DMS79 treated with DMSO at 0.1 percent for 48 hours (cell line): Measurements from ENCODE around the gene EGFLAM.

Source experiments
- DNase-seq: peaks from one replicate; lab custom pipeline; 2025; lab: John Stamatoyannopoulos, UW

EGFLAM gene

DNA sequence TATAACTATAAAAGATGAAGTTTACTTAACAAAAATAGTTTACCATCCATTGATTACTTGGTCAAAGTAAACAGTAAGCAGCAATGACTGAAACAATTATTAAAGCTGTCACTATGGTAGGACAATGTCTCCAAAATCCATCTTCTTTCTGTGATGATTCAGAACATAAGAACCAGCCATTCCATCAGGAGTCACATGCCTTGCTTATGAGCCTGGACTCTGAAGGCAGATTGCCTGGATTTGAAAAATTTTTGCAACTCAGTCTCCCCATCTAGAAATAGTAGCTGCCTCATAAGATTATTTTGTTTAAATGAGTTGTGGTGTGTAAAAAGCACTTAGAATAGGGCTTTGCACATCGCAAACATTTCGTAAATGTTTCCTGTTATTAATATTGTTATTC, 161.9 kb downstream of the EGFLAM start:
- no peak for DNase-seq

GRCh38 chr5:38420691-38421390, 162.5 kb downstream of the EGFLAM start:
- peak; percentile 22 for DNase-seq

- DNase-seq = no peak
Measured at GRCh38 chr5:38422622-38423021, 164.3 kb downstream of the EGFLAM start.

DNA sequence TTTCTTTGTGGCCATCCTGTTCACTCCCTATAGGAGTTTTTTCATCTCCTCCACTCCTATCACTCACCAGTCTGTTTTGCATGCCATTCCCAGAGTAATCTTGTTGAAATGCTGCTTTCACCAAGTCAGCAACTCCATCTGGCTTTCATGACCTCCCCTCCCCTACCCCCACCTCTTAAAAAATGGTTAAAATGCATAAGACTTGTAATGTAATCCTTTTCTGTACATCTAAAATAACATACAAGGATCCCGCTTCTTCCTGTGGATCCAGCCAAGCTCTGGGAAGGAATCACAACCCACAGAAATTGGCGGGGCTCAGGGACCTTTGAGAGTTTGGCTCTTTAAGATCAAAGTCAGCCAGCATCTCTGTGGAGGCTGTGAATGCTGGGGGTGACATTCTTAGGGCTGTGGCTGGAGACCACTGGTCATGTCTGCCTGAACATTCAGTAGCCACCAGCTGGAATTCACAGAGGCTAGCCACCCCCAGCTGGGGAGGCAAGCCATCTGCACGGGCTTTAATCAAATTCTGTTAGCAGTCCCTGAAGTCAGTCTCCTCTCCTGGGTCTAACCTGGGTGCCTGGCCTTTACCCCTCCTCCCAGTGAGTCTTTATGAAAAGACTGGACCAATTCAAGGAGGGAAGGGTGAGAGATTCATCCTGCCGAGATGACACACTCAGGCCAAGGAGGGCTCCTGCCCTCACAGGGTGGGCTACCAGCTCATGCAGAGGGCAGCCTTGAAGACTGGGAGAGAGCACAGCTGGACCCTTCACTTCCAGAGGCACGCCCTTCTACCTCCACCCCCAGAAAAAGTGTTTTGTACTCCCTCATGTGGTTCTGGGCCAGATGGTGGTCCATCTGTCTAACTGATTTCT, 165.2 kb downstream of the EGFLAM start:
- DNase-seq = no peak

- DNase-seq = no peak
Measured at GRCh38 chr5:38424148-38425060, 166.0 kb downstream of the EGFLAM start.

DNA sequence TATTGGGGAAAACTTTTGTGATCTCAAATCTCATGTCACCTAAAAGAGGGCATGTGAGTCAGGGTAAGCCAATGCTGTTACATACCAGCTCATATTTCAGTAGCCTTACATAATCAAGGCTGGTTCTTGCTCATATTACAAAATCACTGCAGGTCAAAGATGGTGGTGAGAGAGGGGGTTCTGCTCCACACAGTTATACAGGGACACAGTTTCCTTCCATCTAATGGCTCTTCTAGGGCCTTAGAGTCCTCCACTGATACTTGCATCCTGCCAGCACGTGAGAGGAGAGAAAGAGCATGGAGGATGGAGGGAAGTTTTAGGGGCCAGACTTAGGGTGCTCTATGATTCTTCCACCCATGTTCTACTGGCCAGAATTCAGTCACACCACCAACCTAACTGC, 168.1 kb downstream of the EGFLAM start:
- no peak for DNase-seq

DNA sequence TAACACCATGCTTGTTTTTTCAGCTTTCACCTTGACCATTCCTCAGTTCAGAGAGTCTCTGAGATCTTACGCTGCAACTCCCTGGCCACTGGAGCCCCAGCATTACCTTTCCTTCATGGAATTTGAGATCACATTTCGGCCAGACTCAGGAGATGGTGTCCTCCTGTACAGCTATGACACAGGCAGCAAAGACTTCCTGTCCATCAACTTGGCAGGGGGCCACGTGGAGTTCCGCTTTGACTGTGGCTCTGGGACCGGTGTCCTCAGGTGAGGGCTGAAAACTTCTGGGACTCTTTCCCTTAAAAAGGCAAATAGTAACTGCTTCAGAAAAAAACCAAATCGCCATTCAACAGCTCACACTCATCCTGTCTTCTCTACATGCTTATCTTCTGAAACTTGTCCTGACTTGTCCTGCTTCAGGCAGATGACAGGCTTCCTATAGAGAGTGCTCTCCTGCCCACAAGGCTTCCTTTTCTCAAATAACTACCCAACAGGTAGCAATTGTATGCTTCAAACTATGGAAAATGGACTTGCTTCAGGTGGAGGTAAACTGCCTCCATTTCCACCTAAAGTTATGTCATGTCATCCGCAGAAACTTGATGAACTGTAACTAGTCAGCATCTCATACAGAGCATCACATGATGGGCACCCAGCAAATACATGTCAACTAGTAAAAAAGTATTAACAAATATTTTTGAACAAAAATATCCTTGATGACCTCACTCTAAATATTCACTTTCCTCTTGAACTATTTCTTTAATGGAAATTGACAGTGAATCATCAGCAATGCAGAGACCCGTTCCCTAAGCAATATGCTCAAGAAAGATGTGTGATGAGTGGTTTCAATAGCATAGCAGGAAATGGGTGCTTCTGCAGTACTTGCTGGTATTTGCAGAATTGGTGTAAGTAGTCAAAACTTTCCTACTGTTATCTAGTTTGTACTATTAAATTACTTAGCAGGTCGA, 168.9 kb downstream of the EGFLAM start:
- no peak for DNase-seq

DNA sequence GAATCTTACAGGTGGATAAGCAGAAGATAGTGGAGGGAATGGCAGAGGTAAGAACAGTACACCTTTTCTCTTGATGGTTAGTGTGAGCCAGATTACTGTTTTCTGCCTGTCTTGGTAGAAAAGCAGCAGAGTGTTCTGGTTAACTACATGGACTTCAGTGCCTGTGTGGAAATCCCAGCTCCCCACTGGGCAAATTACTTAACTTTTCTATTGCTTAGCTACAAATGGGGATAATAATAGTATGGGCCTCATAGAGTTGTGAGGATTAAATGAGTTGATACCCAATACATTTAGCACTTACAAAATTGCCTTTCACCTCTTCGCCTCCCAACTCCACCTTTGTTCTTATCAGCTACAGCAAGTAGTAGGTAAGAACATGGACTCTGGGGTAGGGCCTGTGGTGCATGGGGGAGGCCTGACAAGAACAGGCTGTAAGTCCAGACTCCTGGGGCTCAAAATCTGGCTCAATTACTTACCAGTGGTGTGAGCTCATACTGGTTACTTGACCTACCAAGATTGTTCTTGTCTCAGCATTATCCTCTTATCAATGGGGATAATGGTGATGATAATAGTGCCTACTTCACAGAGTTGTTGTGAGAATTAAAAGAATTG, 173.0 kb downstream of the EGFLAM start:
- no peak for DNase-seq

GRCh38 chr5:38433160-38433861, 175.0 kb downstream of the EGFLAM start:
- no peak for DNase-seq

DNA sequence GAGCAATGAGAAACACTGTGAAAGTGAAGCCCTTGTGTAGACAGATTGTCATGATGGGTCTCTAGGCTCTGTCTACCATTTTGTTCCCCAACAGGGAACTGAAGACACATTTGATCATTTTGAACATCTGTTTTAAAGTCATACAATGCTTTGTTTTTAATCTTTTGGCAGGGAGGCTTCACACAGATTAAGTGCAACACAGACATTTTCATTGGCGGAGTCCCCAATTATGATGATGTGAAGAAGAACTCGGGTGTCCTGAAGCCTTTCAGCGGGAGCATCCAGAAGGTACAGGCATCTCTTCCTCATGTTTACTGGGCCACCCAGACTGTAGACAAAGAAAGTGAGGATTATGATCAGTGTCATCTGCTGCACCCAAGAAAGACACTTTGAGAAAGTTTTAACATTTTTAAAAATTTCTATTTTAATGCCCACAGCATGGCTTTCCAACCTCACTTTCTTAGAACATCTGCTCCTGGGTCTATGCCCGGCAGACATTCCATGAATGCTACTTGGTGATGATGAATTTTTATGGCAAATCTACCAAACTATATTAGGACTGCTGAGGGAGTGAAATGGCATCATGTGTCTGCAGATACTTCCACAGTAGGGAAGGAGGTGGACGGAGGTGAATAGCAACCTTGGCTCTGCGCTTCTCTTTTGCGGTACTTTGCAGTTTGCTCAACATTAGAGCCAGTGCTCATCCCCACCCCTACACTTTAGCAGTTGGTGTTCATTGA, 176.8 kb downstream of the EGFLAM start:
- DNase-seq = no peak

- DNase-seq = no peak
Measured at GRCh38 chr5:38438757-38439156, 180.4 kb downstream of the EGFLAM start.

DNA sequence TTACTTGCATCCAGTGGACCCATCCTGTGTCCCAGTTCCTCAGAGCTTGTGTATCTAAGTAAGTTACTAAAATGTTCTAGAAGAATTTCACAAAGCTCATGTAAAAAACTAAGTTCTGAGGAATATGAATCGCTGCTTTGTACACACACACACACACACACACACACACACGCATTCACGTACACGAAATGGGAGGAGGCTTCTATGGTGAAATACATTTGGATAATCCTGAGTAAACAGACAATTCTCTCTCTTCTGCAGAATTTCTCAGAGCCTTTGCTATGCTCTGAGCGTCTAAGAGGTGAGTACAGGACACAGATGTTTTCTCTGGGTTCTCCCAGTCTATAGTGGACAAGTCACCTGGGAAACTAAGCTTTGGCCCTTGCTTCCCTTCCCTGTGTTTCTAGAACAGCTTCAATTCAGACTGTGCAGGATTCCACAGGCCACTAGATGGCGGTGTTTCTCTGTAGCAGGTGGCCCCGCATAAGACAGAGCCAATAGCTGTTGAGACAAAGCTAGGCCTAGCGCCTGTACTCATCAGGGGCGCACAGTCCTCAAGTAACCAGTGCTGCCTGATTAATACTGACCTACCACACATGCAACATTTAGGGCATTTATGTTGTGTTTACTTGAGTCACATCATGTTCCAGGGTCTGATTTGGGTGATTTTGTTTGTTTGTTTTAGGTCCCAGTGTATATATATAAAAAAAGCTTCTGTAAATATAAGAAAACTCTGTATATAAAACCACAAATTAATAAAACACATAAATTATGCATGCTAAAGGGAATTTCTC, 183.3 kb downstream of the EGFLAM start:
- DNase-seq = peak; percentile 77

GRCh38 chr5:38442247-38442573, 183.9 kb downstream of the EGFLAM start:
- no peak for DNase-seq

DNA sequence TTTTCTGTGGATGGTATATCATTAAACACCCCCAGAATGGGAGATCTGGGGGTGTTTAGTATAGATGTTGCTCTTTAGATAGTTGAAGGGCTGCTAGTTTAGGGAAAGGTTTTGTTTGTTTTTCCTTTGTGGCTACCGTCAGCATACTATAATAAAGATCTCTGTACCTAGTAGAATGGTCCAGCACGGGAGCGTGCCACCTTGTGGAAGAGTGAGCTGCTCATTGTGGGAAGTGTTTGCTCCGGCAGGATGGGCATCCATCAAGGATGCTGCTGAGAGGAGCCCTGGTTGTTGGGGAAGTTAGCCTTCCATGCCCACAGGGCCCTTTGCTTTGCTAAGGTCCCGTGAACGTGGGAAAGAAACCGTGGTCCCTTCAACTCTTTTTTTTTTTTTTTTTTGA, 185.0 kb downstream of the EGFLAM start:
- DNase-seq = no peak

DNA sequence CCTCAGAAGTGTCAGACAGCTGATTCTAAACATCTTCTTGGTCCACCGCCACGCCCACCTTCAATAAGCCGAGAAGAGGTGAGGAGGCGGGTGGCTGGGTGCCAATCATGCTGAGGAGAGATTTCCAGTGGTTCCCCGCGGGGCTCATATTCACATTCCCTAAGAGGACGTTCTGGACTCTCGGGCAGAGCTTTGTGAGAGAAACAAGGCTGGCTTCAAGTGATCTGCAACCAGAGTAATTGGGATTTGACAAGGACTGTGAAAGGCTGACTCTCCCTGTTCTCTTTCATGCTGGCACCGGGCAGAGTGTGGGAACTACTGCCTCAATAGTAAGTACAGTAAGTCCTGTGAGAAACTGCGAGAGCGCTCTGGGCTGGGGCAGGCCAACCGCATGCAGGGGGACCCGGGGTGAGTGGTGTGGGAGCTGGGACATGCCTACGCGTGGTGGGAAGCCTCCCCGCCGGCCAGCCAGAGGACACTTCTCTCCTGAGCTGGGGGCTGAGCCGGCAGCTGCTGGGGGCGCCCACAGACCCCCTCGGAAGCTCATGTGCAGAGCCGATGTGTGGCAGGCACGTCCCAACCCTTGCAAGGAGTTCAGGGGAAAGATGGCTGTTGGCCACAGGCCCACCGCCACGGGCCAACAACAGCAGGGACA, 187.1 kb downstream of the EGFLAM start:
- peak; percentile 61 for DNase-seq

DNA sequence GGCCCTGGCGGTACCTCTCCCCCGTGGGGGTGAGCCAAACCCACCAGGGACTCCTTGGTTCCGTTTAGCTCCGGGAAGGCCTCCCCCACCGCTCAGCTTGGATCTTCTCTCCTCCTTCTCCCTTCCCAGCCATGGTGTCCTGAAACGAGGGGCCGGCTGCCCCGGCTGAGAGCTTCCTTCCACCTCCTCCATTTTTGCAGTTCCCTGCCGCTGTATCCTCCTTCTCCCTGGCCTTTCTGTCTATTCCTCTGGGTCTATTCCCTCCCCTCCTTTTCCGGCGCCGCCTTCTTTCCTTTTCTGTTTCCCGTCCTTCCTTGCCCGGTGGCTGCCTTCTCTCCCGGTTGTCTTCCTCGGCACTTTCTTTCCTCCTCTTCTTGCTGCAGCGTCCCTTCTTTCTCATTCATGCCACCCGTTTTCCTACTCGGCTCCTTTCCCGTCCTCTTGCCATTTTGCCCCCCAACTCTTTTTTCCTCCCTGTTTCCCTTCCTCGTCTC, 187.7 kb downstream of the EGFLAM start:
- DNase-seq = no peak

DNA sequence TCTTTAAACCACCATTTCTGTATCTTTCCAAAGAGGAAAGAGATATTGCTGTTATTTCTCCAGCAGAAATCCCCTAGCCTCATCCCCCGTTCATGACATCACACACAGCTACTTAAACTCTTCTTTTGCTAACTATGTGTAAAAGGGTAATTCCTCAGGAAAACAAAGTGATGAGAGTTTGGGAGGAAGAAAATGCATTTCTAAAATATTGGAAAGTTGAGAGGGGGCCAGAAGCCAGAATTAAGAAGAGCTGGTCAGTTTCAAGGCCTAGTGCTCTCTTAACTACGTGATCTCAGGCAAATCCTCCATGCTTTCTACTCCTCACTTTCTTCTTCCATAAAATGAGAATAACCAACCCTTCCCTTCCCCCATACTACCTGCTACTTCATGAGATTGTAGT, 188.7 kb downstream of the EGFLAM start:
- DNase-seq = no peak

DNA sequence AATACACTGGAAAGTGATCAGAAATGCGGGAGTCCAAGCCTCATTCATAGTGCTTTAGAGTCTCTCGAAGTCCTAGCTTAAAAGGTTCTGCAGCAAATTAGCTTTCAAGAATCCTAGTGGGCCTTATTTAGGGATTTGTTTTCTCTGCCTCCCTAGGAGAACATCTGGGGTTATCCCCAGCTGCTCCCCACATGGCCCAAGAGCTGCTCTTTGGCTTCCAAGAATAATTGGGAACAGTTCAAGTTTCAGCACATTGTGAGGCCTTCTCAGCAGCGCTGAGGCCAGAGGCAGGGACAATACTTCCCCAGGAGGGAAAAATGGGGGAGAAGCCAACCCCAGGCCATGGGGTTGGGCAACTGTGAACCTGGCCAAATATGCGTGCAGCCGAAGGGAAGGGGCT, 189.4 kb downstream of the EGFLAM start:
- no peak for DNase-seq
